ENCODE results near the gene SLC16A5. TPM values are rescaled to one million over a fixed set of nuclear protein-coding genes. Genes with fewer than 3 reads are reported as not detected.
"Not testable (repeated sequence)": the region's sequence is repeated elsewhere in the genome, so short reads cannot be mapped to it uniquely, and the experiment has no call there.

The SLC16A5 gene
- total and polyA plus RNA-seq, 8 donors: 2.2 to 8.8 (median 4.4) TPM

- no peak overlapping the region for H3K4me3 ChIP-seq
- DNase-seq (no peak), ATAC-seq (no peak), FAIRE-seq (no peak)
- H3K27ac ChIP-seq: no peak overlapping the region
- peaks cover 4 to 23% (median 5%) of the 10 kb centered on the region in 3 donors for H3K36me3 ChIP-seq
- 82 to 83% methylated on average over 7 of the region's 7 CpGs for WGBS, 2 donors
- H3K27me3 ChIP-seq: no peaks in the 10 kb centered on the region
- peaks cover 4 to 19% (median 10%) of the 10 kb centered on the region in 3 donors for H3K4me1 ChIP-seq
- no peaks in the 10 kb centered on the region for H3K9me3 ChIP-seq
- intact Hi-C loops (cut with DNase I): no loop called here
- TF ChIP-seq, protein P1, sequence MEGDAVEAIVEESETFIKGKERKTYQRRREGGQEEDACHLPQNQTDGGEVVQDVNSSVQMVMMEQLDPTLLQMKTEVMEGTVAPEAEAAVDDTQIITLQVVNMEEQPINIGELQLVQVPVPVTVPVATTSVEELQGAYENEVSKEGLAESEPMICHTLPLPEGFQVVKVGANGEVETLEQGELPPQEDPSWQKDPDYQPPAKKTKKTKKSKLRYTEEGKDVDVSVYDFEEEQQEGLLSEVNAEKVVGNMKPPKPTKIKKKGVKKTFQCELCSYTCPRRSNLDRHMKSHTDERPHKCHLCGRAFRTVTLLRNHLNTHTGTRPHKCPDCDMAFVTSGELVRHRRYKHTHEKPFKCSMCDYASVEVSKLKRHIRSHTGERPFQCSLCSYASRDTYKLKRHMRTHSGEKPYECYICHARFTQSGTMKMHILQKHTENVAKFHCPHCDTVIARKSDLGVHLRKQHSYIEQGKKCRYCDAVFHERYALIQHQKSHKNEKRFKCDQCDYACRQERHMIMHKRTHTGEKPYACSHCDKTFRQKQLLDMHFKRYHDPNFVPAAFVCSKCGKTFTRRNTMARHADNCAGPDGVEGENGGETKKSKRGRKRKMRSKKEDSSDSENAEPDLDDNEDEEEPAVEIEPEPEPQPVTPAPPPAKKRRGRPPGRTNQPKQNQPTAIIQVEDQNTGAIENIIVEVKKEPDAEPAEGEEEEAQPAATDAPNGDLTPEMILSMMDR (IDR thresholded peaks at IDR 0.05): no peak
Measured at GRCh38 chr17:75044716-75045115, 43.0 kb upstream of the SLC16A5 start.

DNA sequence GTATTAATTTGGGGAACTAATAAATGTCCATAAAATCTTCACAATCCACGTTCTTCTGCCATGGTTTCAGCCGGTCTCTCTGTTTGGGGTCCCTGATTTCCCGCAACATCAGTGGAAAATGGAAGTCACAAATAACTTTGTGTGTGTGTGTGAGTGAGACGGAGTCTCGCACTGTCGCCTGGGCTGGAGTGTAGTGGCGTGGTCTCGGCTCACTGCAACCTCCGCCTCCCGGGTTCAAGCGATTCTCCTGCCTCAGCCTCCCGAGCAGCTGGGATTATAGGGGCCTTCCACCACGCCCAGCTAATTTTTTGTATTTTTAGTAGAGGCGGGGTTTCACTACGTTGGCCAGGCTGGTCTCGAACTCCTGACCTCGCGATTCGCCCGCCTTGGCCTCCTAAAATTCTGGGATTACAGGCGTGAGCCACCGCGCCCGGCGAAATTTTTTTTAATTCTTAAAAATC lies 41.8 kb upstream of the SLC16A5 start:
- peak overlapping the region; percentile 69 to 91 (median 88) for H3K27ac ChIP-seq

DNA sequence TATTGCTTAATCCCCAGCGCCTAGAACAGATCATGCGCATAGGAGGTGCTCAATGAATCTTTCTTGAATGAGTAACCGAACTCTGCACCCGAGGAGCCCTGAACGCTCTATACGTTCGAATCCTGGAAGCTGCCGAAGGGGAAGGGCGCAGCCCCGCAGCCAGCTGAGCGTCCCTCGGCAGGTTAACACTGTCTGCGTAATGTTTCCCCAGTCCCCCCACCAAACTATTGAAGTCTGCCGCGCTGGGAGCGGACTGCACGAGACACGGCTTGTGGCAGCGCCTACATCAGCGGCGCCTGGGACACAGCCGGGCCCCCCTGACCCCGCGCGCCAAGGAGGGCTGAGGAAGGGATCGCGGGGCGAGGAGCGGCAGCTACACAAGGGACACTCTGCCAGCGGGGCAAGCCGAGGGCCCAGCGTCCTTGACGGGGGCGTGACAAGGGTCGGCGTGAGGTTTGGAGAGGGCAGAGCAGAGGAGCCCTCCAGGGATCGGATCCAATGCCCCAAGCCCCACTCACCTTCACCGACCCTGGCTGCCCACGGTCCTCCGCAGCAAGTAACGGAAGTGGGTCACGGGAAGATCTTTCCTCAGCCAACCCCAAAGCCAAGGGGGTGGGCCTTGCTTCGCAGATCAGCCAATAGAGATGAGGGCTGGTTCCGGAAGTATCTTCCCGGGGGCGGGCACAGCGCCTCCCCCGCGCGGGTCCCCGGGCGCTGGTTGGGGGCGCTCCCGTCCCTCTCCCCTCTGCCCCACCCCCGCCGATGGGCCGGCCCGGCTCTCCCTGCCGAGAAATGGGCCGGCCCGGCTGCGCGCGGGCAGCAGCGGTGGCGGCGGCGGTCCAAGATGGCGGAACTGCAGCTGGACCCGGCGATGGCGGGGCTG lies 41.1 kb upstream of the SLC16A5 start, which contains the start of the genes ATP5PD and KCTD2:
TSS of gene ATP5PD (minus strand) at position 563 of the 883 bp plus-strand sequence. CDS start 4,319 bp downstream, outside the sequence.
TSS of gene KCTD2 (plus strand) at position 819 of the 883 bp plus-strand sequence. CDS start at position 845, 26 bp downstream.
- ATAC-seq (peak; percentile 98), FAIRE-seq (no peak), DNase-seq (peak; percentile 94 to 97 (median 96))
- no peaks in the 10 kb centered on the region for H3K9me3 ChIP-seq
- intact Hi-C loops (cut with DNase I): no loop called here
- H3K27me3 ChIP-seq: no peaks in the 10 kb centered on the region
- H3K27ac ChIP-seq: peak within 1 kb of the TSS; percentile 69 to 91 (median 88)
- H3K4me3 ChIP-seq: peak within 1 kb of the TSS; percentile 73 to 97 (median 93)
- peaks cover 0 to 6% (median 4%) of the 10 kb centered on the region in 3 donors for H3K36me3 ChIP-seq
- TF ChIP-seq, protein P1 (IDR thresholded peaks at IDR 0.05): no peak
- H3K4me1 ChIP-seq: peaks cover 4 to 19% (median 10%) of the 10 kb centered on the region in 3 donors
- 0 to 1% methylated on average over 51 to 72 of the region's 72 CpGs for WGBS, 2 donors

More for the DNA sequence above, 41.8 kb upstream of the SLC16A5 start:
- H3K27me3 ChIP-seq; H3K9me3 ChIP-seq; ATAC-seq; DNase-seq; FAIRE-seq; intact Hi-C loops (cut with DNase I): not testable (repeated sequence)
- 14 to 16% methylated on average over 25 of the region's 25 CpGs for WGBS, 2 donors
- peak overlapping the region; percentile 73 to 97 (median 93) for H3K4me3 ChIP-seq
- peaks cover 0 to 12% (median 4%) of the 10 kb centered on the region in 3 donors for H3K36me3 ChIP-seq
- H3K4me1 ChIP-seq: peaks cover 4 to 19% (median 10%) of the 10 kb centered on the region in 3 donors

GRCh38 chr17:75047398-75048098 lies 40.2 kb upstream of the SLC16A5 start:
- WGBS, 2 donors: 0 to 1% methylated on average over 23 to 38 of the region's 38 CpGs
- intact Hi-C loops (cut with DNase I): no loop called here

More at GRCh38 chr17:75047398-75048098, 40.2 kb upstream of the SLC16A5 start:
- TF ChIP-seq, protein P1 (IDR thresholded peaks at IDR 0.05): no peak
- Histone ChIP-seq H3K27ac (peak overlapping the region in 3 of 4 donors; percentile 42 to 90 (median 50)), H3K27me3 (no peaks in the 10 kb centered on the region), H3K4me3 (peak overlapping the region; percentile 73 to 97 (median 93)), H3K36me3 (no peaks in the 10 kb centered on the region), H3K9me3 (no peaks in the 10 kb centered on the region), H3K4me1 (peaks cover 4 to 19% (median 10%) of the 10 kb centered on the region in 3 donors)
- DNase-seq (peak; percentile 30 to 80 (median 58)), FAIRE-seq (no peak), ATAC-seq (no peak)

Measured in pancreas (tissue), 10 donors.